Upper lobe of left lung (tissue), 6 donors: Measurements from ENCODE around the gene TOP2A. TPM values are rescaled to one million over a fixed set of nuclear protein-coding genes. Genes with fewer than 3 reads are reported as not detected.

ENCODE experiments used
- ATAC-seq, 2 donors: fragments of 200-7000 bp; cut with Tn5 transposase; one replicate each; pipeline ENCODE4 v1.9.1; 2022; ENCODE audit warnings: mild to moderate bottlenecking in 2 of 2, moderate library complexity in 2 of 2; ENCODE audit not compliant: low FRiP score in 2 of 2
- DNase-seq, 2 donors: peaks; one replicate each; pipeline ENCODE4 v3.0.0-alpha.2; 2019 to 2020
- H3K27ac ChIP-seq, 4 donors: fragments of 200-600 bp; sonication (generic); one replicate each; pipeline ENCODE4 v1.5.1; 2016 to 2019
- H3K27me3 ChIP-seq, 4 donors: fragments of 200-600 bp; sonication (generic); one replicate each; pipeline ENCODE4 v1.5.1; 2017 to 2019
- H3K36me3 ChIP-seq, 4 donors: fragments of 200-600 bp; sonication (generic); one replicate each; pipeline ENCODE4 v1.5.1; 2016 to 2019
- H3K4me1 ChIP-seq, 4 donors: fragments of 200-600 bp; sonication (generic); one replicate each; pipeline ENCODE4 v1.5.1; 2018 to 2019
- H3K4me3 ChIP-seq, 4 donors: fragments of 200-600 bp; sonication (generic); one replicate each; pipeline ENCODE4 v1.5.1; 2017 to 2019; ENCODE audit warnings: mild to moderate bottlenecking in 2 of 4, moderate library complexity in 1 of 4
- H3K9me3 ChIP-seq, 4 donors: fragments of 200-600 bp; sonication (generic); one replicate each; pipeline ENCODE4 v1.5.1; 2018 to 2019
- EP300 ChIP-seq, 4 donors: sonication (generic); formaldehyde crosslinking; IDR thresholded peaks; one replicate each; pipeline ENCODE4 v1.5.1; 2017; ENCODE audit warnings: antibody characterized with exemption in 4 of 4, control low read depth in 2 of 4
- POLR2A ChIP-seq, 4 donors: fragments of 450-650 bp; IDR thresholded peaks; one replicate each; pipeline ENCODE4 v1.5.1; 2016 to 2017; ENCODE audit warnings: antibody characterized with exemption in 4 of 4, mild to moderate bottlenecking in 2 of 4
- POLR2AphosphoS5 ChIP-seq, 2 donors: sonication (generic); formaldehyde crosslinking; IDR thresholded peaks; one replicate each; pipeline ENCODE4 v1.5.1; 2017; ENCODE audit warnings: antibody characterized with exemption in 2 of 2
- WGBS, 2 donors: methylation state at CpG; one replicate each; pipeline ENCODE4 v1.1.5; 2017 to 2018; 5-methylcytosine and 5-hydroxymethylcytosine counted together
- total RNA-seq, 6 donors: library from RNA; depleted of rRNA in 4 of 6; stranded (reverse); fragments of >200 nt in 4 of 6; gene quantifications; one replicate each; pipeline versions ENCODE4 v1.1.0 to v1.2.1, GENCODE V29; 2016 to 2021
- TF ChIP-seq, protein P1 (sequence below), 6 experiments: fragments of 450-650 bp in 4 of 6; fragments of 200-600 bp in 2 of 6; sonication (generic) in 2 of 6; IDR thresholded peaks; one replicate each; pipeline ENCODE4 v1.5.1; 2016 to 2019; ENCODE audit warnings: antibody characterized with exemption in 6 of 6
- donor health status: DM: no; HTN: no; CAD: no; lungs with moderate emphysema.
- donor health status: DM: no; HTN: yes; CAD: no; lungs with severe emphysema.

Gene TOP2A
- total RNA-seq, 6 donors from 2014 or later: under 0.01 to 14.5 (median 6.2) TPM

DNA sequence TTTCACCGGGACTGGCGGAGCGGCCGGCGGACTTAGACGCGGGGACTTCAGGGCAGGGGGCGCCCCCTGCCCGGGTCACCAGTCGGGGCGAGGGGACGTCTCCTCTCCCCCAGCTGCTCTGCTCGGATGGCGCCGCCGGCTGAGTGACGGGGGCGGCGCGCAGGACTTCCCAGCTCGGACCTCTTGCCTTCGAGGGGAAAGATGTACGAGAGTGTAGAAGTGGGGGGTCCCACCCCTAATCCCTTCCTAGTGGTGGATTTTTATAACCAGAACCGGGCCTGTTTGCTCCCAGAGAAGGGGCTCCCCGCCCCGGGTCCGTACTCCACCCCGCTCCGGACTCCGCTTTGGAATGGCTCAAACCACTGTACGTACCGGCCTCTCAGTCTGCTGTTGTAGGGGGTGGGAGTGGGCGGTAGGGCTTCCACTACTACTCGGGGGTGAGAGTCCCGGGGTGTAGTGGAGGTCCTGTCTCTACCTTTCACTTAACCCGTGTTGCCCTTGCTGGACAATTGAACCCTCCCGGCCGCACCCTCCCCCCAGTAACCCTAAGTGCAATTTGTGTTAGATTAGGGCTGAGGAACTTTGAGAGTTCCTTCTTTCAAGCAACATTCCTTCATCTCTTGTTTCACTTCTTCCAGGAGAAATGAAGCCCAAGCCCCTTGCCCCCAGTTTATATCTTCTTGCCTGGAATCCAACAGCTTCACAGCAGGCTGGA lies 75.0 kb downstream of the TOP2A start:
- Histone ChIP-seq H3K36me3 (no peaks in the 10 kb centered on the region), H3K27me3 (no peaks in the 10 kb centered on the region), H3K27ac (peak overlapping the region; percentile 95 to 100 (median 96)), H3K4me3 (peak overlapping the region; percentile 45 to 92 (median 80)), H3K9me3 (no peaks in the 10 kb centered on the region), H3K4me1 (peaks cover 60 to 84% (median 79%) of the 10 kb centered on the region in 4 donors)
- DNase-seq: no peak
- WGBS, 2 donors: 11 to 12% methylated on average over 13 to 38 of the region's 38 CpGs
- TF ChIP-seq, protein P1, sequence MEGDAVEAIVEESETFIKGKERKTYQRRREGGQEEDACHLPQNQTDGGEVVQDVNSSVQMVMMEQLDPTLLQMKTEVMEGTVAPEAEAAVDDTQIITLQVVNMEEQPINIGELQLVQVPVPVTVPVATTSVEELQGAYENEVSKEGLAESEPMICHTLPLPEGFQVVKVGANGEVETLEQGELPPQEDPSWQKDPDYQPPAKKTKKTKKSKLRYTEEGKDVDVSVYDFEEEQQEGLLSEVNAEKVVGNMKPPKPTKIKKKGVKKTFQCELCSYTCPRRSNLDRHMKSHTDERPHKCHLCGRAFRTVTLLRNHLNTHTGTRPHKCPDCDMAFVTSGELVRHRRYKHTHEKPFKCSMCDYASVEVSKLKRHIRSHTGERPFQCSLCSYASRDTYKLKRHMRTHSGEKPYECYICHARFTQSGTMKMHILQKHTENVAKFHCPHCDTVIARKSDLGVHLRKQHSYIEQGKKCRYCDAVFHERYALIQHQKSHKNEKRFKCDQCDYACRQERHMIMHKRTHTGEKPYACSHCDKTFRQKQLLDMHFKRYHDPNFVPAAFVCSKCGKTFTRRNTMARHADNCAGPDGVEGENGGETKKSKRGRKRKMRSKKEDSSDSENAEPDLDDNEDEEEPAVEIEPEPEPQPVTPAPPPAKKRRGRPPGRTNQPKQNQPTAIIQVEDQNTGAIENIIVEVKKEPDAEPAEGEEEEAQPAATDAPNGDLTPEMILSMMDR (IDR thresholded peaks at IDR 0.05): peak in 1 of 6 experiments; percentile 8
- TF ChIP-seq POLR2AphosphoS5 (IDR thresholded peaks at IDR 0.05): no peak
- no peak for TF ChIP-seq EP300 (IDR thresholded peaks at IDR 0.05)
- TF ChIP-seq POLR2A (IDR thresholded peaks at IDR 0.05): peak in 1 of 4 donors; percentile 33
- ATAC-seq: no peak

DNA sequence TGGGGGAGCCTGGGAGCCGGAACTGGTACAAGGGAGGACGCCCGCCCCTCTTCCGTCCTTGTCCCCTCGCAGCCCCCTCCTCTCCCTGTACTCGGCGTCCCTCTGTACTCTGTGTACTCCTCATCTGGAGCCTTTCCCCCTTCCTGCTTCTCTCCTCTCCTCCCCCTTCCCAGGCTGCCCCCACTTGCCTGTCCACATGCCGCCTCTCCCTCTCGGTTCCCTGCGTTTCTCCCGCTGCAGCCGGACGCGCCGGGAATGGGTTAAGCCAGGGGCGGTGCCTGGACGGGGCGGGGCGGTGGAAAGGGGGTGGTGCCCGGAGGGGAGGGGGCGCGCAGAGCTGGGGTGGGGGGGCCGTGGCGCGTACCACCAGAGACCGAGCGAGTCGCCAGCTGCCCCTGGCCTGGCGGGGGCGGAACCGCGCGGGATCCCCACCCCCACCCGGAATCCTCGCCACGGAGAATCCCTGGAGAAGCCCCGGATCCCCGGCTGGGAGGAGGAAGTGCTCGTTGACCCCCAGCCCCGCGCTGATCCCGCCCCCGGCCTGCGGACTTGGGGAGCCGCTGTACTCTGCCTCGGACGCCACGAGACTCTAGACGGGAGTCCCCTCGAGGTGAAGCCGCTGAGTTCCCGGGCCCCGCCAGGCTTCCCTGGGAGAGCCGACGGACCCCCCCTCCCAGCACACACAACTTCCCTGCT lies 75.7 kb downstream of the TOP2A start:
- peak overlapping the region; percentile 95 to 100 (median 96) for H3K27ac ChIP-seq
- H3K27me3 ChIP-seq: no peaks in the 10 kb centered on the region
- ATAC-seq (peak; percentile 50 to 83), DNase-seq (peak; percentile 84 to 95)
- no peaks in the 10 kb centered on the region for H3K9me3 ChIP-seq
- H3K4me1 ChIP-seq: peaks cover 58 to 84% (median 79%) of the 10 kb centered on the region in 4 donors
- peak overlapping the region; percentile 45 to 92 (median 80) for H3K4me3 ChIP-seq
- 0 to 2% methylated on average over 9 to 22 of the region's 55 CpGs for WGBS, 2 donors
- TF ChIP-seq, protein P1 (IDR thresholded peaks at IDR 0.05): no peak
- TF ChIP-seq EP300 (IDR thresholded peaks at IDR 0.05): no peak
- peak; percentile 60 to 83 for TF ChIP-seq POLR2AphosphoS5 (IDR thresholded peaks at IDR 0.05)
- TF ChIP-seq POLR2A (IDR thresholded peaks at IDR 0.05): peak in 1 of 4 donors; percentile 55
- no peaks in the 10 kb centered on the region for H3K36me3 ChIP-seq

DNA sequence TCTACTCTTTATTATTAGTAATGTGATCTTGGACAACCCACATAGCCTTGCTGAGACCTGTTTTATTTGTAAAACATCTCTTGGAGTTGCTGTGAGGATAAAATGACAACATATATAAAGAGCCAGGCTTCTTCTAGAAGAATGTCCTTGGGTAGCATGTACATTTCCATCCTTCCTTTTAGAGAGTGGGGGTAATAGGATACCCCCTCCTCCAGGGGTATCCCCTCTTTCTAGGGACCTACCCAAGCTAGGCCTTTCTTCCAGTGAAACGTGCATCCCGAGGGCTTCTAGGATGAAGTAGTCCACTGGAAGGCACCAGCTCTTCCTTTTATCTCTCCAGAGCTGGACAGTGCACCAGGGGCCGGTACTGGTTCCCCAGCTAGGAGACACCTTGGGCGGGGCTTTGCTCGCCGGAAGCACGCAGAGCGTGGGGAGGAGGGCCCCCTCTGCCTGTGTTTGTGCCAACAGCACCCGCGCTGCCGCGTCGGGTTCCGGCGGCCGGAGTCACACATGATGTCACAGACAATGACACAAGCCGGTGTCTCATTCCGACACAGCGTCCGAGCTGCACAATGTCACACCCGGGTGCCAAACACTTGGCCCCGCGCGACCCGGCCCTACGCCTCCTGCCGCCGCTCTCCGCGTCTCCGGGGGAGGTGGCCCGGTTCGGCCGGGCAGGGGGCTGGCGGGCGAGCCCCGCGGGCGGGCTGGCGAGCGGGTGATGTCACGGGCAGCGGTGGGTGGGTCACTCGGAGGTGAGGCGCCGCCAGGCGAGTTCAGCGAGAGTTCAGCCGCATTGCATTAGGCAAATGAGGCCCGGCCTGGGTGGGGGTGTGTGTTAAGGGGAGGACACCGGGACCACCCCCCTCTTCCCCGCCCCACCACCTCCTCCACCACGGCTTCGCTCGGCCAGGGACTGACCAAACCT lies 76.6 kb downstream of the TOP2A start:
- H3K4me3 ChIP-seq: peak overlapping the region; percentile 45 to 92 (median 80)
- DNase-seq (peak; percentile 97), ATAC-seq (peak; percentile 85 to 86)
- no peaks in the 10 kb centered on the region for H3K36me3 ChIP-seq
- peaks cover 53 to 84% (median 77%) of the 10 kb centered on the region in 4 donors for H3K4me1 ChIP-seq
- peak in 3 of 4 donors; percentile 65 to 90 (median 73) for TF ChIP-seq POLR2A (IDR thresholded peaks at IDR 0.05)
- TF ChIP-seq, protein P1 (IDR thresholded peaks at IDR 0.05): peak in 5 of 6 experiments; percentile 6 to 64 (median 43)
- TF ChIP-seq POLR2AphosphoS5 (IDR thresholded peaks at IDR 0.05): peak; percentile 97 to 99
- peak; percentile 12 to 91 (median 70) for TF ChIP-seq EP300 (IDR thresholded peaks at IDR 0.05)
- H3K27ac ChIP-seq: peak overlapping the region; percentile 95 to 100 (median 96)
- H3K27me3 ChIP-seq: no peaks in the 10 kb centered on the region
- WGBS, 2 donors: 0% methylated on average over 3 to 43 of the region's 55 CpGs
- H3K9me3 ChIP-seq: no peaks in the 10 kb centered on the region

DNA sequence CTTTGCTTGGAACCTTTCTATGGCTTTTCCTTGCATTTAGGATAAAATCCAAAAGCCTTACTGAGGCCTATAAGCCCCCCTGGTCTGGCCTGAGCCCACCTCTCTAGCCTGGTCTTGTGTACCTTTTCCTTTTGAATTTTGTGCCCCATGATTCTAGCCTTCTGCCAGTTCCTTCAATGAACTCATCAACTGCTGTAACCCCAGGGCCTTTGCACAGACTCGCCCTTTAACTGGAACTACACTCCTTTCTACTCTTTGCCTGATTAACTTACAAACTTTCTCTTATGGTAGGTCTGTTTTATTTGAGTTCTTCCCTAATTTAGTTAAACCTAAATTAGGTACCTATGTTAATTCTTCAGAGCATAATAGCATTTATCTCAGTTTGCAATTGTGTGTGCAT lies 77.4 kb downstream of the TOP2A start:
- Histone ChIP-seq H3K27ac (peak overlapping the region; percentile 95 to 100 (median 96)), H3K27me3 (no peaks in the 10 kb centered on the region), H3K36me3 (no peaks in the 10 kb centered on the region), H3K4me3 (peak overlapping the region in 2 of 4 donors; percentile 84 to 92), H3K4me1 (peaks cover 56 to 84% (median 77%) of the 10 kb centered on the region in 4 donors), H3K9me3 (no peaks in the 10 kb centered on the region)
- TF ChIP-seq POLR2A (IDR thresholded peaks at IDR 0.05): no peak
- TF ChIP-seq, protein P1 (IDR thresholded peaks at IDR 0.05): no peak
- TF ChIP-seq POLR2AphosphoS5 (IDR thresholded peaks at IDR 0.05): no peak
- no peak for TF ChIP-seq EP300 (IDR thresholded peaks at IDR 0.05)
- WGBS, 2 donors: 91 to 100% methylated on average over 1 of the region's 1 CpG
- no peak for DNase-seq
- ATAC-seq: no peak
